NOMO-1 treated with dmso at 0.1 percent for 144 hours (cell line): ENCODE measurements around the gene SEH1L.
"Not testable (repeated sequence)": the region's sequence is repeated elsewhere in the genome, so short reads cannot be mapped to it uniquely, and the experiment has no call there.

Experiments used
- DNase-seq: peaks from one replicate; lab custom pipeline; 2025; ENCODE audit not compliant: unreplicated experiment; lab: John Stamatoyannopoulos, UW

Gene SEH1L

GRCh38 chr18:12943215-12943614 lies 4.6 kb upstream of the SEH1L start:
- no peak for DNase-seq

GRCh38 chr18:12944709-12945108 lies 3.1 kb upstream of the SEH1L start:
- no peak for DNase-seq

- no peak for DNase-seq
Measured at GRCh38 chr18:12946549-12947284, 1.1 kb upstream of the SEH1L start.

GRCh38 chr18:12948050-12948804 lies 416 bp downstream of the SEH1L start:
- DNase-seq, result peak; percentile 90

- no peak for DNase-seq
Measured at GRCh38 chr18:12958478-12958877, 10.7 kb downstream of the SEH1L start.

- DNase-seq, result no peak
Measured at GRCh38 chr18:12960395-12960794, 12.6 kb downstream of the SEH1L start.

GRCh38 chr18:12960853-12961397 lies 13.1 kb downstream of the SEH1L start:
- DNase-seq, result no peak

GRCh38 chr18:12963069-12963468 lies 15.3 kb downstream of the SEH1L start:
- DNase-seq, result no peak

- no peak for DNase-seq
Measured at GRCh38 chr18:12968115-12968514, 20.3 kb downstream of the SEH1L start.

GRCh38 chr18:12968619-12969018 lies 20.8 kb downstream of the SEH1L start:
- no peak for DNase-seq

- DNase-seq, result no peak
Measured at GRCh38 chr18:12973562-12974213, 25.9 kb downstream of the SEH1L start.

- DNase-seq, result no peak
Measured at GRCh38 chr18:12975488-12975887, 27.7 kb downstream of the SEH1L start.

GRCh38 chr18:12976305-12976704 lies 28.5 kb downstream of the SEH1L start:
- no peak for DNase-seq

- DNase-seq, result not testable (repeated sequence)
Measured at GRCh38 chr18:12980065-12980464, 32.3 kb downstream of the SEH1L start.

GRCh38 chr18:12989397-12990122 lies 41.7 kb downstream of the SEH1L start:
- DNase-seq, result no peak

GRCh38 chr18:12990123-12990475 lies 42.3 kb downstream of the SEH1L start:
- no peak for DNase-seq

GRCh38 chr18:12990641-12990966 lies 42.8 kb downstream of the SEH1L start:
- DNase-seq, result no peak

- peak; percentile 98 for DNase-seq
Measured at GRCh38 chr18:12990967-12991820, 43.4 kb downstream of the SEH1L start, which contains the start of gene CEP192. Gene CEP192 (plus strand): TSS chr18:12991362. CDS start chr18:12999425, 8,063 bp downstream.

- DNase-seq, result no peak
Measured at GRCh38 chr18:12991821-12992179, 44.0 kb downstream of the SEH1L start.

GRCh38 chr18:12993439-12993838 lies 45.6 kb downstream of the SEH1L start:
- no peak for DNase-seq
